ENCODE data around the gene GRIK2.

DNA sequence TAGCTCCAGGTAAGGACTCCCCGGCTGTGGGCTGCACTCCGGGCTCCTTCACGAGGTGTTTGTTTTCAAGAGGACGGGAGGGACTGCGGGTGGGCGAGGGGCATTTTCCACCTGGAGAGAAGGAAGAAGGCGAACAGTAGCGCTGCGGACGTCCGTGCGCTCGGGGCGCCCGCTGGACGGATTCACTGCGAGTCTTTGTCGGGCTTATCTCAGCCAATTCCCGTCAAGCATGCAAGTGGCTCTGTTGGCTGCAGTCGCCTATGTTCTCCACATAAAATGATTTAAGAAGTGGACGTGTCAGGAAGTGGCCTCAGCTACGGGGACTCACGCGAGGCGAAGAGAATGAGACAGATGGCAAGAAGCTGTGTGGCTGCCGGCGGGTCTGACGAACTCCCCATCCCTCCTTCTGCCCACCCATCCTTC, 332 bp downstream of the GRIK2 start:
- TF ChIP-seq, protein P1, sequence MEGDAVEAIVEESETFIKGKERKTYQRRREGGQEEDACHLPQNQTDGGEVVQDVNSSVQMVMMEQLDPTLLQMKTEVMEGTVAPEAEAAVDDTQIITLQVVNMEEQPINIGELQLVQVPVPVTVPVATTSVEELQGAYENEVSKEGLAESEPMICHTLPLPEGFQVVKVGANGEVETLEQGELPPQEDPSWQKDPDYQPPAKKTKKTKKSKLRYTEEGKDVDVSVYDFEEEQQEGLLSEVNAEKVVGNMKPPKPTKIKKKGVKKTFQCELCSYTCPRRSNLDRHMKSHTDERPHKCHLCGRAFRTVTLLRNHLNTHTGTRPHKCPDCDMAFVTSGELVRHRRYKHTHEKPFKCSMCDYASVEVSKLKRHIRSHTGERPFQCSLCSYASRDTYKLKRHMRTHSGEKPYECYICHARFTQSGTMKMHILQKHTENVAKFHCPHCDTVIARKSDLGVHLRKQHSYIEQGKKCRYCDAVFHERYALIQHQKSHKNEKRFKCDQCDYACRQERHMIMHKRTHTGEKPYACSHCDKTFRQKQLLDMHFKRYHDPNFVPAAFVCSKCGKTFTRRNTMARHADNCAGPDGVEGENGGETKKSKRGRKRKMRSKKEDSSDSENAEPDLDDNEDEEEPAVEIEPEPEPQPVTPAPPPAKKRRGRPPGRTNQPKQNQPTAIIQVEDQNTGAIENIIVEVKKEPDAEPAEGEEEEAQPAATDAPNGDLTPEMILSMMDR (IDR thresholded peaks at IDR 0.05) = no peak
- TF ChIP-seq EP300 (IDR thresholded peaks at IDR 0.05) = no peak
- no peak for TF ChIP-seq POLR2AphosphoS5 (IDR thresholded peaks at IDR 0.05)
- TF ChIP-seq POLR2A (IDR thresholded peaks at IDR 0.05; ENCODE audit: low read depth) = no peak

All from esophagus muscularis mucosa (tissue), 4 donors.